ENCODE data around the gene VSIG8. TPM values are rescaled to one million over a fixed set of nuclear protein-coding genes. Genes with fewer than 3 reads are reported as not detected.

The VSIG8 gene
- total RNA-seq, 2 experiments from 2014 or later, result not detected

DNA sequence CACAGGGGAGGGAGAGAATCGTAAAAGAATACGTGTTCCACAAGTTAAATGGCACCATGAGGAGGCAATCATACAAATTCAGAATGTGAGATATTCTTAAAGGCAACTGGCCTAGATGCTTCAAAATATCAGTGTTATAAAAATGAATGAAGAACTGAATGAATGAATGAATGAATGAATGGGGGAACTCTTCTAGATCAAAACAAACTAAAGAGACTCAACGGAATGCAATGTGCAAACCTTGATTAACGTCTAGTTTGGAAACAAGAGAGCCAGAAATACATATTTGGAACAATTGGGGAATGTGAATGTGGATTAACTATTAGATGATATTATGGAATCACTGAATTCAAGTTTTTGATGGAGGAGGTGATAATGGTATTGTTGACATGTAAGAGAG, 20.7 kb upstream of the VSIG8 start:
- H3K27ac ChIP-seq (ENCODE audit: low read depth in 1 of 2, low read length in 2 of 2), result no peak overlapping the region
- ChIA-PET CTCF (no interaction called here), POLR2A (no interaction called here)
- H3K4me1 ChIP-seq (ENCODE audit: insufficient read depth, low read length), result peaks cover 6% of the 10 kb centered on the region
- no peaks in the 10 kb centered on the region for H3K9me3 Mint-ChIP-seq
- no peak overlapping the region for H3K4me3 Mint-ChIP-seq
- H3K4me1 Mint-ChIP-seq (ENCODE audit: low read depth), result no peaks in the 10 kb centered on the region
- intact Hi-C loops (cut with DNase I, micrococcal nuclease), result loop anchor here in 1 of 2 experiments (10.0 kb wide), 1 partner anchor 668 kb away; no protein-coding TSS in a partner anchor
- DNase-seq (no peak), ATAC-seq (ENCODE audit: poor library complexity) (no peak)
- H3K36me3 ChIP-seq (ENCODE audit: insufficient read depth, low read length), result no peaks in the 10 kb centered on the region
- TF ChIP-seq, protein P1, sequence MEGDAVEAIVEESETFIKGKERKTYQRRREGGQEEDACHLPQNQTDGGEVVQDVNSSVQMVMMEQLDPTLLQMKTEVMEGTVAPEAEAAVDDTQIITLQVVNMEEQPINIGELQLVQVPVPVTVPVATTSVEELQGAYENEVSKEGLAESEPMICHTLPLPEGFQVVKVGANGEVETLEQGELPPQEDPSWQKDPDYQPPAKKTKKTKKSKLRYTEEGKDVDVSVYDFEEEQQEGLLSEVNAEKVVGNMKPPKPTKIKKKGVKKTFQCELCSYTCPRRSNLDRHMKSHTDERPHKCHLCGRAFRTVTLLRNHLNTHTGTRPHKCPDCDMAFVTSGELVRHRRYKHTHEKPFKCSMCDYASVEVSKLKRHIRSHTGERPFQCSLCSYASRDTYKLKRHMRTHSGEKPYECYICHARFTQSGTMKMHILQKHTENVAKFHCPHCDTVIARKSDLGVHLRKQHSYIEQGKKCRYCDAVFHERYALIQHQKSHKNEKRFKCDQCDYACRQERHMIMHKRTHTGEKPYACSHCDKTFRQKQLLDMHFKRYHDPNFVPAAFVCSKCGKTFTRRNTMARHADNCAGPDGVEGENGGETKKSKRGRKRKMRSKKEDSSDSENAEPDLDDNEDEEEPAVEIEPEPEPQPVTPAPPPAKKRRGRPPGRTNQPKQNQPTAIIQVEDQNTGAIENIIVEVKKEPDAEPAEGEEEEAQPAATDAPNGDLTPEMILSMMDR (IDR thresholded peaks at IDR 0.05), result no peak
- H3K4me3 ChIP-seq (ENCODE audit: low read length), result no peak overlapping the region
- no peaks in the 10 kb centered on the region for H3K36me3 Mint-ChIP-seq (ENCODE audit: low read depth)
- no peaks in the 10 kb centered on the region for H3K9me3 ChIP-seq (ENCODE audit: control insufficient read depth in 1 of 2, insufficient read depth in 1 of 2, low read length in 2 of 2)
- no peak overlapping the region for H3K27ac Mint-ChIP-seq
- H3K27me3 Mint-ChIP-seq, result no peaks in the 10 kb centered on the region
- H3K27me3 ChIP-seq (ENCODE audit: control insufficient read depth in 1 of 2, insufficient read depth in 2 of 2, low read length in 2 of 2), result no peaks in the 10 kb centered on the region

DNA sequence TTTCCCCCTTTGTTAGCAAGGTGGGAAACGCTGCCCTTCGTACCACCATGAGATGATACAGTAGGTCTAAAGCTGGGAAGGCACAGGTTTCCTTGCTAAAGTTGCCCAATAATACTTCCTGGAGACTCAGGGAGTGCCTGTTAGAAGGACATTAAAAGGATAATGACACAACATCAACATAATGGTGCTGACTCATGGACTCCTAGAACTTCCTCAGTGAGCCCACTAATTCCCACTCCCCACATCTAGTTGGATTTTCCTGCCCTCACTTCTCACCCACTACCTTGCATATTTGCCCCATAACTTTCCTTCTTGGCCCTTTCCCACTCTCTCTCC, 20.0 kb upstream of the VSIG8 start:
- ATAC-seq (ENCODE audit: poor library complexity) (no peak), DNase-seq (peak in 2 of 14 experiments; percentile 23 to 29)
- H3K4me3 ChIP-seq (ENCODE audit: low read length), result no peak overlapping the region
- no peak overlapping the region for H3K27ac ChIP-seq (ENCODE audit: low read depth in 1 of 2, low read length in 2 of 2)
- intact Hi-C loops (cut with DNase I, micrococcal nuclease), result loop anchor here in 1 of 2 experiments (10.0 kb wide), 1 partner anchor 668 kb away; no protein-coding TSS in a partner anchor
- no peaks in the 10 kb centered on the region for H3K4me1 Mint-ChIP-seq (ENCODE audit: low read depth)
- H3K9me3 ChIP-seq (ENCODE audit: control insufficient read depth in 1 of 2, insufficient read depth in 1 of 2, low read length in 2 of 2), result no peaks in the 10 kb centered on the region
- H3K27me3 ChIP-seq (ENCODE audit: control insufficient read depth in 1 of 2, insufficient read depth in 2 of 2, low read length in 2 of 2), result no peaks in the 10 kb centered on the region
- no peak overlapping the region for H3K4me3 Mint-ChIP-seq
- no peaks in the 10 kb centered on the region for H3K36me3 Mint-ChIP-seq (ENCODE audit: low read depth)
- H3K36me3 ChIP-seq (ENCODE audit: insufficient read depth, low read length), result no peaks in the 10 kb centered on the region
- H3K4me1 ChIP-seq (ENCODE audit: insufficient read depth, low read length), result peaks cover 6% of the 10 kb centered on the region
- TF ChIP-seq, protein P1 (IDR thresholded peaks at IDR 0.05), result no peak
- H3K27ac Mint-ChIP-seq, result no peak overlapping the region
- ChIA-PET POLR2A (no interaction called here), CTCF (no interaction called here)
- no peaks in the 10 kb centered on the region for H3K9me3 Mint-ChIP-seq
- no peaks in the 10 kb centered on the region for H3K27me3 Mint-ChIP-seq

DNA sequence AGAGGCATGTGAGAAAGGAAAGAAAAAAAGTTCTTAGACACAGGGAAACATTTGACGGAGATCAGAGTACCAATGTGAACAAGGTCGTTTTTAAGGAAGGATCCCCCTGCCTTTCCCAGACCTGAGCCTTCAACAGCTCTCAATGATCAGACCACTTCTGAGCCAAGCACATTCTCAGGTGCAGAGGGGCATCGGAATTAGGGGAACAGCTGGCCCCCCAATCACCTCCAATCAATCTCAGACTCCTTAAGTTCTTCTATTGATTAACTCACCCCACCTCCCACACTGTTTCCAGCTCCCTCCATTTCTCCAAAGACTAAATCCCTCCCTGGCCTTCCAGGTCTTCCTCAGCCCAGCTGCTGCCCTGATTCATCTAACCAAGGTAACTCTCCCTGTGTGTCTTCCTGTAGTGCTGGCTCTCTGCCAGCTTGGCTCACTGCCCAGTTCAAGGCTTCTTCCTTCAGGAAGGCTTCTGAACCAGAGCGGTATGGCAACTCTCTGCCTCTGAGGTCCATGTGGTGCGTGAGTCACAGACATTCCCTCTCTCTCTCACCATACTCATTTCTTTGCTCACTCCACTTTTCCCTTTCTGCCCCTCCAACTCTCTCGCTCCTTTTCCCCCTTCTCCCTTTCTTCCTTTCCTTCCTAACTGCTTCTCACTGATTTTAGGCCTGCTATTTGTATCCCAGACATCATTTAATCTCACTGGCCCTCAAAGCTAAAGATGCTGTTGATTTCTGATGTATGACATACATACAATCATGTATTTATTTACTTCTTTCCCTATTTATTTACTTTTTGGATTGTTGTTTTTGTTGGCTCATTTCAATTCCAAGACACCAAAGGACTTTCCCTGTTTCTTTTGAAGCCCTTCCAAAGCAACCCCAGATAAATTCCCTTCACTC, 19.4 kb upstream of the VSIG8 start:
- Mint-ChIP-seq H3K27me3 (no peaks in the 10 kb centered on the region), H3K4me3 (no peak overlapping the region), H3K4me1 (ENCODE audit: low read depth) (no peaks in the 10 kb centered on the region), H3K9me3 (no peaks in the 10 kb centered on the region), H3K27ac (no peak overlapping the region), H3K36me3 (ENCODE audit: low read depth) (no peaks in the 10 kb centered on the region)
- no peaks in the 10 kb centered on the region for H3K27me3 ChIP-seq (ENCODE audit: control insufficient read depth in 1 of 2, insufficient read depth in 2 of 2, low read length in 2 of 2)
- no peak overlapping the region for H3K4me3 ChIP-seq (ENCODE audit: low read length)
- TF ChIP-seq, protein P1 (IDR thresholded peaks at IDR 0.05), result no peak
- DNase-seq (peak in 13 of 14 experiments; percentile 9 to 79 (median 45)), ATAC-seq (ENCODE audit: poor library complexity) (peak; percentile 17)
- intact Hi-C loops (cut with DNase I, micrococcal nuclease), result loop anchor here in 1 of 2 experiments (10.0 kb wide), 1 partner anchor 667 kb away; no protein-coding TSS in a partner anchor
- ChIA-PET POLR2A (no interaction called here), CTCF (no interaction called here)
- H3K9me3 ChIP-seq (ENCODE audit: control insufficient read depth in 1 of 2, insufficient read depth in 1 of 2, low read length in 2 of 2), result no peaks in the 10 kb centered on the region
- H3K36me3 ChIP-seq (ENCODE audit: insufficient read depth, low read length), result no peaks in the 10 kb centered on the region
- no peak overlapping the region for H3K27ac ChIP-seq (ENCODE audit: low read depth in 1 of 2, low read length in 2 of 2)
- H3K4me1 ChIP-seq (ENCODE audit: insufficient read depth, low read length), result peaks cover 6% of the 10 kb centered on the region

All from CD4-positive, alpha-beta T cell (primary cell).